COR-L47 (cell line): Measurements from ENCODE around the gene GINS1.
A peak's percentile ranks its signal among the peaks of the same experiment; 100 is the strongest.
"Not testable (repeated sequence)": the region's sequence is repeated elsewhere in the genome, so short reads cannot be mapped to it uniquely, and the experiment has no call there.

Experiments used
- DNase-seq: peaks from one replicate; lab custom pipeline; 2025; lab: John Stamatoyannopoulos, UW

Gene GINS1

DNA sequence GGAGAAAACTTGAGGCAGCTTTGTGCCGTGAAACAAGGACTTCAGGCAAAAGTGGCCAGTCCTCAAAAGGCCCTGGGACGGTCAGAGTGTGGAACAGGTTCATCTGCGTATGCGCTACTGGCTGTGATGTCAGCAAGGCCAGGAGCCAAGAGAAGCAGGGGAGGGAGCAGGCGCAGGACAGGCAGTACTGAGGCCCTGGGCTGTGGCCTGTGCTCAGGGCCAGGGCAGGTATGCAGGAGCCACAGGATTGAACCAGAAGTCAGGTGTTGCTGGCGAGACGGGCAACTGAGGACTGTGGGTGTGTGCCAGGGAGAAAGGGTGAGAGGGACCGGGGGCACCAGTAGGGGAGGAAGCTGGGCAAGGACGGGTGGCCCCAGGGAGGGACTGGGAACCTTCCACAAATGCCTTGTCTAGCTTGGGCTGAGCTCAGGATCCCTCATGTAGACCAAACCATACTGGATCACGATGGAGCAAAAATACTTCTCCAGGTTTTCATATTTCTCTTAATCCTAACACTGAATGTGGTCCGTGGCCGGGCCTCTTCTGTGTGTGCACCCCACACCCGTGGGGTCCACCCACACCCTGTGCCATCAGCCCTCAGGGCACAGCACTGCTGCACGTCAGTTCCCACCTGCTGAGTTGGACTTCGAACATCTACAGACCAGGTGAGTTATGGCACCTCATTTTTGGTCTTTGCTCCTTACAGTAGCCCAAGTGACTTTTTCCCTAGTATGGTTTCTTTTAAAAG, 46.9 kb downstream of the GINS1 start:
- DNase-seq: no peak

DNA sequence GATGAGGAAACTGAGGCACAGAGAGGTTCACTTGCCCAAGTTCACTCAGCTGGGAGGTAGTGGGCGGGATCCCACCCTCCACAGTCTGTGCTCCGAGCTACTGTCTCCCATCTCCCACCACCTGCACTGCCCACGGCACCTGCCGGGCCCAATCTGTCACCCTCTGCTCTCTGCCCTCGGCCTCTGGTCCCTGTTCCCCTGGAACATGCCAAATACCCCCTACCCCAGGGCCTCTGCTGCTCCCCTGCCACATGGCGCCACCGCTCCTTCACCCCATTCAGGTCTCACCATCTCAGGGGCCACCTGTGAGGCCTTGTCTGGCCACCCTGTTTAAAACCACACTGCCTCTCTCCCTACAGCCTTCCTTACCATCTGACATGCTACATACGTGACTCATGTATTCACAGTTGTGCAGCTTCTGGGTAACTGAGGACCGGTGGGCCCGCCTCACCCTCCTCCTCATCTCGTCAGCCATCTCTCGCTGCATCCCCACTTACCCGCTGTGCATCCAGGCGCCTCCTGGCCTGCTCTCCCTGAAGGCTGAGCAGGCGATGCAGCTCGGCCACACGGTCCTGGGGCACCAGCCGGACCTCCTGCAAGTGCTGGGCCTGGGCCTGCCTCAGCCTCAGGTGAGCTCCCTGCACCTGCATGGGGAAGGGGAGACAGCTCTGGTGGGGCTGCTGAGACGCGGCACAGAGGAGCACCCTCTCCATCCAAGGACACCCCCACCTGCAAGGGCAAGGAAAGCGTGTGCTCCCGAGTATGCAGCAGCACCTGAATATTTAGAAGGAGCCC, 50.6 kb downstream of the GINS1 start:
- DNase-seq: no peak

- DNase-seq: no peak
Observed at GRCh38 chr20:25459111-25459830, 51.8 kb downstream of the GINS1 start.

DNA sequence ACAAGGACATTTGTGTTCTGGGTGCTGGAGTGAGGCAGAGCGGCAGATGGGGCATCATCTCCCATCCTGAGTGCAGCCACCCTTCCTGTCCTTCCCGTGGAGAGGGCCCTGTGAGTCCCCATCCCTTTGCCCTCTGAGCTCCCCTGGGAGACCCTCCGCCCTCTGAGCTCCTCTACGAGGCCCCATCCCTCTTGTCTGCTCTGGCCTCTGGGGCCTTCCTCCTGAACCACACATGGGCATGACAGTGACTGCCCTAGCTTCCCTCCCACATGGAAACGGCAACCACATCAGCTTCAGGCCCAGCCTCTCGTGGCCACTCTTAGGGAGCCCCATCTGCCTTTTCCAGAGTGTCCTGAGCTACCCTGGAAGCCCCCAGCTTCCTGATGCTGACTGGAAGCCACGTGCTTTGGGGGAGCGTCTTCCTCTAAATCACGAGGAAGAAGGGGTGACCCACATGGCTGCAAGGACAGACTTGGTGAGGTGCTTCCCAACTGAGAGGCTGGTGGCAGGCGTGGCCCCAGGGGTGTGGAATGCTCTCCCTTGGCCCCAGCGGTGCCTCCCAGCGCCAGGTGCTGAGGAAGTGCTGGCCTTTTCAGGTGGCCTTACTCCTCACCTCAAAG, 52.6 kb downstream of the GINS1 start:
- DNase-seq: no peak

DNA sequence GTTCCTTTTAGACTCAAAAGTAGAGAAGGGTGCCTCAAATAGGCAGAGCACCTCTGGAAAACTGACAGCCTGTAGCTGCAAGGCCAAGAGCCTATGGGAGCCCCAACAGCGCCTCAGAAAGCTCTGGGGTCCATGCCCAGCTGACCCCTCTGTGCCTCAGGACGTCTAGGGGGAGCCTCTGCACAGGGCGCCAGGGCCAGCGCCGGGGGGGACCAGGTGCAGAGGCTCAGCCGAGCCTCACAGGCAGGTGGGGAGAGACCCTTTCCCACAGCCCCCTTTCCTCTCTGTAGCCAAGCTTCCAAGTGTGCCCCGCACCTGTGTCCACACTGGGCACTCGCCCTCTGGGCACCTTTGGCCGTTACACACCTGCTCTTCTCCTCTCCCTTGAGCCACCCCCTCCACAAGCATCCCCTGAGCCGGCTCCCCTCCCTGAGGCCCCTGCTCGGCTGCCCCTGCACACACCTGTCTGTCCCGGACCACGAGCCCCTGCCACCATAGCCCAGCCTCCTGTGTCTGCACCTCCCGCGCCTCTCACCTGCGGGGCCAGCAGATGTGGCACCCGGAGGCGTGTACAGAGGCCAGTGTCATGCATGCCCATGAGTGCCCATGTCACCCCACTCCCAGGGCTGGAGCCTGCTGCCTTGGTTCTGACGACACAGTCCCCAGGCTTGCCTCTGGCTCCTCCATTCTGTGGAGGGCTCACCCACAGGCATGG, 53.2 kb downstream of the GINS1 start:
- DNase-seq: no peak

- DNase-seq: no peak
Observed at GRCh38 chr20:25461281-25461650, 53.8 kb downstream of the GINS1 start.

DNA sequence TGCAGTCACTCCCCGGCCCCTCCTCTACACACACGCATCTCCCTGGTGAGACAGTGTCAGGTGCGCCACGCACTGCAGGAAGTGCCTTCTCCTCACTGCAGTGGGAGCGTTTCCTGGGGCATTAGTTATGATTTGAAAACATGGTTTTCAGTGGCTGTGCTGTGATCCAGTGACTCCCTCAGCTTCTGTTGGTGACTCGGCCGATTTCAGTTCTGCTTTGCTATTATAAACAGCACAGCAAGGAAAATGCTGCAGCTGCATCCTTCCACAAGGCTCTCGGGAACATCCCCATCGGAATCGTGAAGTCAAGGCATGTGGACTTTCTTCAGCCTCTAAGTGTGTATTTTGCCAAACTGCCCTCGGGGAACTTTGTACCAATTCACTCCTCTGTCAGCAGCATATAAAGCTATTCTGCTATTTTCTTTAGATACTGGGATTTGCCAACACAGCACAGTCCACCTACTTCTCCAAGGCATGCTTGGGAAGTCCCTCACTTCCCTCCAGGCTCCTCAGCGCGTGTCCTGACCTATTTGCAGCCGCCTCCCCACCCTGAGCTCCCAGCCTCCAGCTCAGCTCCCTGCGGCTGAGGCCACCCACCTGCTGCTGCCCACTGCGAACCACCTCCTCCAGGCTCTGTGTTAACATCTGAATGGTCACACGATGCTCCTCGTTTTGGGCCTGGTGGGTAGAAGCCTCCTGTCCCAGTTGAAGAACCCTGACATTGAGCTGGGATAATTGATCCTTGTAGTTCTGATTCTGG, 54.5 kb downstream of the GINS1 start:
- no peak for DNase-seq

DNA sequence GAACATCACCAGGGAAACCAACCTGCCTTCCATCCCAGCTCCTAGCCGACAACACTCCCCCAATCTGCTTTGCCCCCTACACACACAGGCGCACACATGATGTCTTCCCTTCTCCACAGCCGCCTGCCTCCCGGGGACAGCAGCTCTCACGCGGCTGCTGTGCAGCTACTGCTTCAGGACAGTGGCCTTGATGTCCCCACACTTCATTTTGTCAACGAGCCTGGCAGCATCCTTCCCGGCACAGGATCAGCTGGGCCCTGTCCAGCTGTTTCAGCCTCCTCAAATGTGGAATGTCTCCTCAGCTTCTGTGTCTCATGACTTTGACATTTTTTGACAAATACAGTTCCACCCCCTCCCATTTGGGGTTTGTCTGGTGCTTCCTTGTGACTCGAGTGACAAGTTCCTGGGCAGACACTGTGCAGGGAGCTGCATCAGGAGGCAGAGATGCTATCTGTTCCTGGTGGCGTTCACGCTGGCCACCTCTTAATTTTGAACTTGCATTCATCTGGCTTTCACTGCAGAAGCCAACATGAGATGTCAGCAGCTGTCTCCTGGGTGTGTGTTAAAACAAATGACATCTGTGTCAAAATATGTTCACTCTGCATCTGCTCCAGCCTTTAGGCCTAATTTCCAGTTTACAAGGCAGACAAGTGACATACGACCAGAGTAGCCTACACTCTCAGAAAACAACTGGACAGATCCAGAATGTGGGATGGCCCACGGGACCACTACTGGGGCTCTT, 57.2 kb downstream of the GINS1 start:
- DNase-seq: no peak

GRCh38 chr20:25465243-25466135, 58.0 kb downstream of the GINS1 start:
- no peak for DNase-seq

DNA sequence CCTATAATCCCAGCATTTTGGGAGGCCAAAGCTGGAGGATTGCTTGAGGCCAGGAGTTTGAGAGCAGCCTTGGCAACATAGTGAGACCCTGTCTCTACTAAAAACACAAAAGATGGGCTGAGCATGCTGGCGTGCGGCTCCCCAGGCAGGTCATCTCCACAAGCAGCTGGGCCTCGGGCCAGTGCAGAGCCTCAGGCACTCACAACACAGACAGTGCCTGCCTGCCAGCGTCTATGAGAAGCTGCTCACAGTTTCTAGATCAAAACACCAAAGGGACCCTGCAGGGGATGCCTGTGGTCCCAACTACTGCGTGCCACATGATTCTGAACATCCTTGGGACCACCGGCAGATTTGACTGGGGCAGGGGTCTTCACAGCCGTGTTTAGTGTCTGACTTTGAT, 59.4 kb downstream of the GINS1 start:
- DNase-seq: no peak

DNA sequence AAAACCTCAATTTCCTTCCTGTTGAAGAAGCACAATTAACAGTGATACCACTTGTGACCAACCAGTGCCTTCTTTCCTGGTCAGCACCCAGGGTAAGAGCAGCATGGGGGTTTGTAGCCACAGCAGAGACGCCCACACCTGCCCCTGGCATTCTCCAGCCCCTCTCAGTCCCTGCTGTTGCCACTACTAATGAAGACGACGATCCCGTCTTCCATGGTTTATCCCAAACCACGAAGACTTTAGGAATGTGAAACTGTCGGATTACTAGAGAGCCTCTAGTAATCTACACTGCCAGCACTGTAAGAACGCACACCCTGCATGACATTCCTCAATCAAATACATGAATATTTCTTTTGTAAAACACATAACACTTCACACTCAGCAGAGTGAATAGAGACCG, 60.0 kb downstream of the GINS1 start:
- DNase-seq: no peak

DNA sequence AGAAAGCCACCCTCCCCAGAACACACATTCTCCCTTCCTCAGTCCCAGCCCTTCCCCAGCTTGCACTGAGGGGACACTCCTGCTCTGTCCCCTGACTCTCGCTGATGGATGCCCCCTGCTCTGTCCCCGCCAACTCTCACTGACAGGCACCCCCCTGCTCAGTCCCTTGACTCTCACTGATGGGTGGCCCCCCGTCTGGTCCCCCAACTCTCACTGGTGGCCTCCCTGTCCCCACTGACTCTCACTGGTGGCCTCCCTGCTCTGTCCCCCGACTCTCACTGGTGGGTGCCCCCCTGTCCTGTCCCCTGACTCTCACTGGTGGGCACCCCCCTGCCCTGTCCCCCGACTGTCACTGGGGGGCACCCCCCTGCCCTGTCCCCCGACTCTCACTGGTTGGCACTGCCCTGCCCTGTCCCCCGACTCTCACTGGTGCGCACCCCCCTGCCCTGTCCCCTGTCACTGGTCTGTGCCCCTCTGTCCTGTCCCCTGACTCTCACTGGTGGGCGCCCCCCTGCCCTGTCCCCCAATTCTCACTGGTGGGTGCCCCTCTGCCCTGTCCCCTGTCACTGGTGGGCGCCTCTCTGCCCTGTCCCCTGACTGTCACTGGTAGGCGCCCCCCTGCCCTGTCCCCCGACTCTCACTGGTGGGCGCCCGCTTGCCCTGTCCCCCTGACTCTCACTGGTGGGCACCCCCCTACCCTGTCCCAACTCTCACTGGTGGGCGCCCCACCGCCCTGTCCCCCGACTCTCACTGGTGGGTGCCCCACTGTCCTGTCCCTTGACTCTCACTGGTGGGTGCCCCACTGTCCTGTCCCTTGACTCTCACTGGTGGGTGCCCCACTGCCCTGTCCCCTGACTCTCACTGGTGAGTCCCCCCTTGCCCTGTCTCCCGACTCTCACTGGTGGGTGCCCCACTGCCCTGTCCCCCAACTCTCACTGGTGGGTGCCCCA, 60.9 kb downstream of the GINS1 start:
- DNase-seq: no peak

- no peak for DNase-seq
Observed at GRCh38 chr20:25469558-25469957, 62.1 kb downstream of the GINS1 start.

DNA sequence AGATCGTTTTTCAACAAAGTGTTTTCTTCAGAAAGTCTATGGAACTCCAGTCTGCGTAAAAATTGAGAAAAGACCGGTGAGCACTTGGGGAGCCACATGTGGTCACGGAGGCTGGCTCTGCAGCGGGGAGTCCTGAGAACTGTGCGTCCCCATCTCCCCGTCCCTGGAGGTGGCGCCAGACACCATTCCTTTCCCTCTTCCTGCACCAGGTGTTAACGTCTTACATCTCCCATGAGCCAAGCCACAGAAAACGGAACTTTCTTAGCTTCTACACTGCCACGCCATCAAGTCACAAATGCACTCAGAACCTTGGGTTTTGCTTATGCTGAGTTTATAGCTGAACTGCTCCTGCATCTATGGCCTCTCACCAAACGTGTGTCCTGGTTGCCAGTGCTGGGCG, 62.6 kb downstream of the GINS1 start:
- peak; percentile 14 for DNase-seq

- no peak for DNase-seq
Observed at GRCh38 chr20:25471020-25471419, 63.5 kb downstream of the GINS1 start.

GRCh38 chr20:25473297-25473696, 65.8 kb downstream of the GINS1 start:
- DNase-seq: not testable (repeated sequence)

GRCh38 chr20:25476106-25477013, 68.9 kb downstream of the GINS1 start:
- no peak for DNase-seq
